HepG2 (cell line): ENCODE data around the gene TMEM114. TPM values are rescaled to one million over a fixed set of nuclear protein-coding genes. Genes with fewer than 3 reads are reported as not detected.

Source experiments
- ATAC-seq: fragments of 200-7000 bp; cut with Tn5 transposase; 3 replicates; pipeline ENCODE4 v1.9.1; 2020; ENCODE audit warnings: mild to moderate bottlenecking, moderate library complexity
- BruUV-seq: library from RNA; stranded (reverse); fragments of 400-500 nt; replicated peaks from 2 replicates; lab custom pipeline; 2021; lab: Mats Ljungman, UMichigan
- CTCF ChIA-PET: fragments of 300-600 bp; formaldehyde crosslinking; extraction: SDS; loops from one replicate; lab custom pipeline; 2021; ENCODE audit warnings: low total read pairs, inconsistent platforms, low intra/inter-chr PET ratio; lab: Yijun Ruan, JAX
- POLR2A ChIA-PET: fragments of 350-600 bp; sonication (Branson Sonifier 250); formaldehyde crosslinking; loops from one replicate; lab custom pipeline; 2020; ENCODE audit warnings: antibody characterized with exemption, inconsistent platforms; lab: Yijun Ruan, JAX
- DNase-seq: peaks from one replicate; pipeline ENCODE4 v3.0.0-alpha.2; 2015; ENCODE audit warnings: low spot score
- FAIRE-seq: peaks from 3 replicates; lab custom pipeline; 2011; peaks lifted over from hg19 to GRCh38; lab: Jason Lieb, UNC
- H2AFZ ChIP-seq: one replicate; pipeline ENCODE4 v1.6.1; 2011; ENCODE audit warnings: low read length, inconsistent platforms
- H3K27ac ChIP-seq: fragments of 300-600 bp; 3 replicates; pipeline ENCODE4 v1.8.0; 2011; ENCODE audit warnings: mixed run types, mild to moderate bottlenecking, mixed read lengths, low read length, inconsistent platforms; ENCODE audit not compliant: insufficient read depth; ENCODE audit errors: extremely low read length
- H3K27me3 ChIP-seq, 2 experiments: fragments of 200-600 bp in 1 of 2; 2 replicates in 1 of 2; 3 replicates in 1 of 2; pipeline versions ENCODE4 v1.6.0 to v1.8.0; 2011; ENCODE audit warnings: low read length in 2 of 2, mild to moderate bottlenecking in 2 of 2, moderate library complexity in 2 of 2, inconsistent platforms in 1 of 2; ENCODE audit not compliant: insufficient read depth in 2 of 2, control insufficient read depth in 1 of 2
- H3K36me3 ChIP-seq, 2 experiments: fragments of 200-600 bp in 1 of 2; replicated peaks in 1 of 2; 2 replicates in 1 of 2; 3 replicates in 1 of 2; pipeline versions ENCODE4 v1.5.1 to v1.8.0; 2011; ENCODE audit warnings: low read length in 2 of 2, inconsistent platforms in 1 of 2; ENCODE audit not compliant: insufficient read depth in 2 of 2, control insufficient read depth in 1 of 2
- H3K4me1 ChIP-seq: 2 replicates; pipeline ENCODE4 v1.5.1; 2012; ENCODE audit warnings: low read length, inconsistent platforms; ENCODE audit not compliant: insufficient read depth
- H3K4me2 ChIP-seq: 2 replicates; pipeline ENCODE4 v1.6.0; 2011; ENCODE audit warnings: low read depth, low read length, inconsistent platforms
- H3K4me3 ChIP-seq, 3 experiments: fragments of 200-600 bp in 1 of 3; sonication (generic), shearing (Covaris generic) in 1 of 3; replicated peaks in 1 of 3; 2 replicates each; pipeline ENCODE4 v1.5.1; 2011 to 2016; ENCODE audit warnings: low read length in 3 of 3, inconsistent platforms in 2 of 3, low read depth in 2 of 3, mild to moderate bottlenecking in 2 of 3, control low read depth in 1 of 3, mixed read lengths in 1 of 3; ENCODE audit not compliant: insufficient read depth in 1 of 3
- H3K79me2 ChIP-seq: one replicate; pipeline ENCODE4 v1.6.1; 2011; ENCODE audit warnings: low read length, inconsistent platforms; ENCODE audit not compliant: insufficient read depth
- H3K9ac ChIP-seq: 2 replicates; pipeline ENCODE4 v1.6.0; 2011; ENCODE audit warnings: mild to moderate bottlenecking, low read depth, low read length, inconsistent platforms; ENCODE audit not compliant: insufficient read depth
- H3K9me3 ChIP-seq: 2 replicates; pipeline ENCODE4 v1.5.1; 2012; ENCODE audit warnings: mild to moderate bottlenecking, low read length
- H4K20me1 ChIP-seq: 2 replicates; pipeline ENCODE4 v1.6.0; 2011; ENCODE audit warnings: inconsistent platforms, mild to moderate bottlenecking, low read length, moderate library complexity; ENCODE audit not compliant: insufficient read depth
- ATF7 ChIP-seq, 2 experiments: fragments of 450-650 bp in 1 of 2; sonication (generic) in 1 of 2; formaldehyde crosslinking in 1 of 2; IDR thresholded peaks; 2 replicates each; pipeline versions ENCODE4 v1.4.0 to v1.6.1; 2016 to 2020; ENCODE audit warnings: antibody characterized with exemption in 1 of 2, mild to moderate bottlenecking in 1 of 2, missing genetic modification reagents in 1 of 2
- CEBPB ChIP-seq: IDR thresholded peaks from 2 replicates; pipeline ENCODE4 v1.6.1; 2011; ENCODE audit warnings: low read depth, low read length, improper control_type of control experiment, borderline replicate concordance
- CHD4 ChIP-seq: fragments of 200-600 bp; sonication (generic); IDR thresholded peaks from 2 replicates; pipeline ENCODE4 v1.7.0; 2017; ENCODE audit warnings: mild to moderate bottlenecking, low read length, borderline replicate concordance
- FOXA1 ChIP-seq, 2 experiments: fragments of 450-650 bp in 1 of 2; sonication (generic) in 1 of 2; formaldehyde crosslinking in 1 of 2; IDR thresholded peaks; 2 replicates each; pipeline versions ENCODE4 v1.4.0 to v1.6.1; 2016 to 2020; ENCODE audit warnings: missing genetic modification reagents in 1 of 2
- FOXA3 ChIP-seq: IDR thresholded peaks from 2 replicates; pipeline ENCODE4 v1.6.1; 2016; ENCODE audit warnings: missing genetic modification reagents, missing compliant biosample characterization
- FOXO1 ChIP-seq: sonication (generic); formaldehyde crosslinking; IDR thresholded peaks from 2 replicates; pipeline ENCODE4 v1.4.0; 2020; ENCODE audit warnings: missing genetic modification reagents
- GATAD2A ChIP-seq: IDR thresholded peaks from 2 replicates; pipeline ENCODE4 v1.6.1; 2016
- GPN1 ChIP-seq: sonication (generic); formaldehyde crosslinking; IDR thresholded peaks from 2 replicates; pipeline ENCODE4 v1.5.1; 2020; ENCODE audit warnings: missing genetic modification reagents, borderline replicate concordance
- HMG20A ChIP-seq: IDR thresholded peaks from 2 replicates; pipeline ENCODE4 v1.6.1; 2016; ENCODE audit warnings: borderline replicate concordance
- KDM1A ChIP-seq: IDR thresholded peaks from 2 replicates; pipeline ENCODE4 v1.6.1; 2016; ENCODE audit warnings: missing compliant biosample characterization
- MAF1 ChIP-seq: sonication (generic); formaldehyde crosslinking; IDR thresholded peaks from 2 replicates; pipeline ENCODE4 v1.5.0; 2020; ENCODE audit warnings: missing genetic modification reagents, borderline replicate concordance
- PAX8 ChIP-seq: sonication (generic); formaldehyde crosslinking; IDR thresholded peaks from 2 replicates; pipeline ENCODE4 v1.8.0; 2022; ENCODE audit warnings: mild to moderate bottlenecking, missing genetic modification reagents, borderline replicate concordance
- RARA ChIP-seq: IDR thresholded peaks from 2 replicates; pipeline ENCODE4 v1.6.1; 2016; ENCODE audit warnings: missing genetic modification reagents, missing compliant biosample characterization
- SAP130 ChIP-seq: IDR thresholded peaks from 2 replicates; pipeline ENCODE4 v1.6.1; 2016; ENCODE audit warnings: low read depth
- SOX13 ChIP-seq, 3 experiments: fragments of 450-650 bp in 1 of 3; sonication (generic) in 1 of 3; formaldehyde crosslinking in 1 of 3; IDR thresholded peaks in 2 of 3; conservative IDR thresholded peaks in 1 of 3; 2 replicates each; pipeline versions ENCODE4 v1.5.0 to v1.6.1; 2016 to 2020; ENCODE audit warnings: antibody characterized with exemption in 1 of 3, mild to moderate bottlenecking in 1 of 3, missing compliant biosample characterization in 1 of 3, missing genetic modification reagents in 1 of 3, moderate library complexity in 1 of 3
- SYNCRIP ChIP-seq: fragments of 200-400 bp; formaldehyde crosslinking; IDR thresholded peaks from 2 replicates; pipeline ENCODE4 v1.6.1; 2018; ENCODE audit warnings: mild to moderate bottlenecking, low read depth, low read length; ENCODE audit not compliant: insufficient read depth
- ZMYM2 ChIP-seq: sonication (generic); formaldehyde crosslinking; IDR thresholded peaks from 2 replicates; pipeline ENCODE4 v1.8.0; 2022; ENCODE audit warnings: mild to moderate bottlenecking, missing genetic modification reagents
- ZNF317 ChIP-seq: sonication (generic); formaldehyde crosslinking; IDR thresholded peaks from 2 replicates; pipeline ENCODE4 v1.5.0; 2020; ENCODE audit warnings: mild to moderate bottlenecking, missing genetic modification reagents
- ZNF629 ChIP-seq: sonication (generic); formaldehyde crosslinking; conservative IDR thresholded peaks from 2 replicates; pipeline ENCODE4 v1.5.0; 2020; ENCODE audit warnings: missing genetic modification reagents
- ZSCAN29 ChIP-seq: sonication (generic); formaldehyde crosslinking; conservative IDR thresholded peaks from 2 replicates; pipeline ENCODE4 v1.4.0; 2020; ENCODE audit warnings: mild to moderate bottlenecking, missing genetic modification reagents
- WGBS: methylation state at CpG from one replicate; pipeline ENCODE4 v1.1.6; 2017; ENCODE audit warnings: low lambda C conversion rate; 5-methylcytosine and 5-hydroxymethylcytosine counted together
- in situ Hi-C: cut with HindIII; loops from 2 replicates; pipeline ENCODE4 v1.10.0; 2017; ENCODE audit warnings: low pct_unique_long_range_greater_than_20kb; ENCODE audit not compliant: extremely low pct_ligation_motif_present
- intact Hi-C: fragments of 100-400 bp; cut with micrococcal nuclease; formaldehyde crosslinking; loops from one replicate; pipeline ENCODE4 v1.10.0; 2022; ENCODE audit not compliant: unreplicated experiment
- polyA plus RNA-seq, 8 experiments: library from polyadenylated mRNA; depleted of rRNA in 3 of 8; stranded (reverse) in 7 of 8; unstranded in 1 of 8; fragments of >200 nt; fragmentation: Illumina TruSeq in 4 of 8; extraction: Trizol in 4 of 8; gene quantifications; 2 replicates each; pipeline versions ENCODE4 v1.2.1 to v1.2.3, GENCODE V29; 2011 to 2016; ENCODE audit warnings: low read depth in 4 of 8, missing spikeins in 1 of 8, mixed read lengths in 1 of 8; ENCODE audit not compliant: insufficient read depth in 1 of 8
- total RNA-seq, 5 experiments: library from RNA; depleted of rRNA; stranded (reverse); fragments of >200 nt; fragmentation: Illumina TruSeq; extraction: Trizol; gene quantifications; 2 replicates each; pipeline ENCODE4 v1.2.3, GENCODE V29; 2016; ENCODE audit warnings: low read depth in 1 of 5
- TF ChIP-seq, protein P1 (sequence below): sonication (generic); formaldehyde crosslinking; IDR thresholded peaks from 2 replicates; pipeline ENCODE4 v1.5.0; 2020; ENCODE audit warnings: mild to moderate bottlenecking, missing genetic modification reagents
- TF ChIP-seq, protein P2 (sequence below): sonication (generic); IDR thresholded peaks from 2 replicates; pipeline ENCODE4 v1.6.1; 2016; ENCODE audit warnings: low read depth, borderline replicate concordance

The TMEM114 gene
- total and polyA plus RNA-seq, 2 of the 13 experiments (the other 11 are each of a cell fraction or from before 2014, with no cell fraction given), result not detected

DNA sequence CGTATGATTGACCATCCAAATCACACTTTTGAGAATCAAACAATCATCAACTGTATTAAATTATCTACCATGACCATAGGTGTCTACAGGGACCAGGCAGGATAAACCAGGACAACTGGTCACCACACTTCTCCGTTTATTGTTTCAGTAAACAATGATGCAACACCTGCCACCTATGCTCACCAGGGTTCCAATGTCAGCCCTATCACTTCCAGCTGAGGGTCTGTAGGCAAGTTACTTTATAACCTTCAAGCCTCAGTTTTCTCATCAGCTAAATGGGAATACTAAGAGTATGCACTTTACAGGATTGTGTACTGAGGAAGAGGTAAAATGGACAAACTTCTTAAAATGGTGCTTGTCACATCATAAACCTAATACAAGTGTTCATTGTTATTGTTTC, 14.9 kb downstream of the TMEM114 start:
- Histone ChIP-seq H3K9me3 (no peaks in the 10 kb centered on the region), H3K4me2 (no peak overlapping the region), H2AFZ (no peak overlapping the region), H4K20me1 (no peaks in the 10 kb centered on the region), H3K4me1 (peaks cover 57% of the 10 kb centered on the region), H3K27ac (no peak overlapping the region), H3K4me3 (no peak overlapping the region), H3K79me2 (no peaks in the 10 kb centered on the region), H3K27me3 (peaks cover 0 to 15% of the 10 kb centered on the region in 2 experiments; a peak in 1 of 5 replicates), H3K36me3 (no peaks in the 10 kb centered on the region), H3K9ac (no peak overlapping the region)
- ChIA-PET POLR2A (no interaction called here), CTCF (interaction anchor here (5.6 kb wide), 1 partner anchor 59 kb away, joined by 39 read pairs; no protein-coding TSS in a partner anchor)
- DNase-seq, result no peak
- intact Hi-C loops, result loop anchor here (10.0 kb wide), 1 partner anchor 559 kb away; no protein-coding TSS in a partner anchor
- ATAC-seq, result no peak
- no TSS peak for BruUV-seq
- in situ Hi-C loops, result no loop called here
- WGBS, result 4% methylated on average over 2 of the region's 2 CpGs
- FAIRE-seq, result no peak
- peak; percentile 95; the same call in 1 of the 2 replicates for TF ChIP-seq KDM1A (CRISPR knock-in tag)
- TF ChIP-seq, protein P1, sequence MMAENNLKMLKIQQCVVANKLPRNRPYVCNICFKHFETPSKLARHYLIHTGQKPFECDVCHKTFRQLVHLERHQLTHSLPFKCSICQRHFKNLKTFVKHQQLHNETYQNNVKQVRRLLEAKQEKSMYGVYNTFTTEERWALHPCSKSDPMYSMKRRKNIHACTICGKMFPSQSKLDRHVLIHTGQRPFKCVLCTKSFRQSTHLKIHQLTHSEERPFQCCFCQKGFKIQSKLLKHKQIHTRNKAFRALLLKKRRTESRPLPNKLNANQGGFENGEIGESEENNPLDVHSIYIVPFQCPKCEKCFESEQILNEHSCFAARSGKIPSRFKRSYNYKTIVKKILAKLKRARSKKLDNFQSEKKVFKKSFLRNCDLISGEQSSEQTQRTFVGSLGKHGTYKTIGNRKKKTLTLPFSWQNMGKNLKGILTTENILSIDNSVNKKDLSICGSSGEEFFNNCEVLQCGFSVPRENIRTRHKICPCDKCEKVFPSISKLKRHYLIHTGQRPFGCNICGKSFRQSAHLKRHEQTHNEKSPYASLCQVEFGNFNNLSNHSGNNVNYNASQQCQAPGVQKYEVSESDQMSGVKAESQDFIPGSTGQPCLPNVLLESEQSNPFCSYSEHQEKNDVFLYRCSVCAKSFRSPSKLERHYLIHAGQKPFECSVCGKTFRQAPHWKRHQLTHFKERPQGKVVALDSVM (CRISPR knock-in tag), result no peak
- TF ChIP-seq HMG20A (CRISPR knock-in tag), result peak; percentile 36; the same call in 1 of the 2 replicates
- TF ChIP-seq SOX13 (IDR thresholded peaks at IDR 0.05), result no peak
- TF ChIP-seq SOX13 (CRISPR knock-in tag; conservative IDR thresholded peaks at IDR 0.05 in 1 of 2, IDR thresholded peaks at IDR 0.05 in 1 of 2), result peak in 1 of 2 experiments; percentile 28; a peak in 1 of 4 replicates
- TF ChIP-seq ZMYM2 (CRISPR knock-in tag), result peak; percentile 23; the same call in 1 of the 2 replicates
- TF ChIP-seq CHD4, result peak; percentile 77; the same call in 1 of the 2 replicates
- no peak for TF ChIP-seq MAF1 (CRISPR knock-in tag)
- peak; percentile 66 for TF ChIP-seq ATF7 (IDR thresholded peaks at IDR 0.05)
- TF ChIP-seq ATF7 (CRISPR knock-in tag; IDR thresholded peaks at IDR 0.05), result no peak
- TF ChIP-seq SYNCRIP, result no peak
- peak; percentile 44; the same call in 1 of the 2 replicates for TF ChIP-seq SAP130 (CRISPR knock-in tag)
- TF ChIP-seq, protein P2, sequence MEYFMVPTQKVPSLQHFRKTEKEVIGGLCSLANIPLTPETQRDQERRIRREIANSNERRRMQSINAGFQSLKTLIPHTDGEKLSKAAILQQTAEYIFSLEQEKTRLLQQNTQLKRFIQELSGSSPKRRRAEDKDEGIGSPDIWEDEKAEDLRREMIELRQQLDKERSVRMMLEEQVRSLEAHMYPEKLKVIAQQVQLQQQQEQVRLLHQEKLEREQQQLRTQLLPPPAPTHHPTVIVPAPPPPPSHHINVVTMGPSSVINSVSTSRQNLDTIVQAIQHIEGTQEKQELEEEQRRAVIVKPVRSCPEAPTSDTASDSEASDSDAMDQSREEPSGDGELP, result peak; percentile 48; the same call in 1 of the 2 replicates
- no peak for TF ChIP-seq PAX8 (CRISPR knock-in tag)
- peak; percentile 97 for TF ChIP-seq ZNF629
- peak; percentile 83; the same call in 1 of the 2 replicates for TF ChIP-seq ZSCAN29 (CRISPR knock-in tag)
- no peak for TF ChIP-seq FOXA1 (IDR thresholded peaks at IDR 0.05)
- TF ChIP-seq FOXA1 (CRISPR knock-in tag; IDR thresholded peaks at IDR 0.05), result peak; percentile 54; the same call in 1 of the 2 replicates
- TF ChIP-seq FOXO1 (CRISPR knock-in tag), result peak; percentile 32; the same call in 1 of the 2 replicates
- peak; percentile 84 for TF ChIP-seq ZNF317 (CRISPR knock-in tag)
- TF ChIP-seq FOXA3 (CRISPR knock-in tag), result peak; percentile 83
- peak; percentile 93 for TF ChIP-seq CEBPB
- peak; percentile 23; the same call in 1 of the 2 replicates for TF ChIP-seq RARA
- no peak for TF ChIP-seq GPN1 (CRISPR knock-in tag)
- peak; percentile 70 for TF ChIP-seq GATAD2A
